HG02642 (cell line): Measurements from ENCODE around the gene ANKH.
A peak's percentile ranks its signal among the peaks of the same experiment; 100 is the strongest.

Experiments
- ATAC-seq: cut with Tn5 transposase; IDR thresholded peaks from one replicate; pipeline ENCODE4 v1.9.1; 2021; ENCODE audit warnings: mild to moderate bottlenecking; ENCODE audit not compliant: unreplicated experiment, poor library complexity

Gene ANKH

GRCh38 chr5:14745753-14746152 lies 125.8 kb downstream of the ANKH start:
- ATAC-seq: no peak

- ATAC-seq: no peak
Observed at GRCh38 chr5:14745188-14745563, 126.4 kb downstream of the ANKH start.

DNA sequence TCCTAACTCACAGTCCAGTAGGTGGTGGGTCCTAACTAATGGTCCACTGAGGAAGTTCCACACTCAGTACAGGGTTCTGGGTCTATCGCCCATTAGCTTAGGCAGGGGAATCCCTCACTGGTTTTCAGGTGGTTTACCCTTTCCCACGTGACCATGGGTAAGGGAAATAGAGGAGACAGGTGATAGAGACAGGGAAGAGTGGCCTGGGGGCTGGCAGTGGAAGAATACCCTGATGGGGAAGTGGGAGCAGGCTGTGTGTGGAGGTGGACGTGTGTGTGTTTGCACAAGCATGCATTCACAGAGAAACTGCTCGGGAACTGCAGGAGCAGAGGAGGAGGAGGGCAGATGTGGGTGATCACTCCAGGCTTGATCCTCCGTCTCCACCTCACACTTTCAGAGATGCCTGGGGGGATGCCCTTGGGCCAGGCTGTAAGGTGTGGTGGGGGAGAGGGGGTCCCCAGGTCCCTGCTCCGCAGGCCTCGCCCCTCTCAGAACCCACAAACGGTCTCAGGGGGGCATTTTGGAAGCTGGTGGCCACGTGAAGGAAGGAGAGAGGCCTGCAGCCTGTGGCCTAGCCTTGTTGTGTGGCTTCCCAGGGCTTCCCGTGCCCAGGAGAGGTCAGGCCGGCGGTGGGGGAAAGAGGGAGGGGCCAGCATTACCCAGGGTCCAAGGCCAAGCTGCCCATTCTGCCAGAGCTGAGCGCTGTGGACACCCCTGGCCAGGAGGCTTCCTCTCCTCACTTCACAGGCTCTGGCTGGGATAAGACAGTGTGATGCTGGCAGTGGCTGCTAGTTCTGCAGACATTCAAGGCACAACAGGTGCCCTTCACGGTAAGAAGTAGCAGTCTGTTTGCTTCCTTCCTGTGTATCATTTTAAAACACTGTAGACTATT lies 127.0 kb downstream of the ANKH start:
- ATAC-seq: peak; percentile 50

DNA sequence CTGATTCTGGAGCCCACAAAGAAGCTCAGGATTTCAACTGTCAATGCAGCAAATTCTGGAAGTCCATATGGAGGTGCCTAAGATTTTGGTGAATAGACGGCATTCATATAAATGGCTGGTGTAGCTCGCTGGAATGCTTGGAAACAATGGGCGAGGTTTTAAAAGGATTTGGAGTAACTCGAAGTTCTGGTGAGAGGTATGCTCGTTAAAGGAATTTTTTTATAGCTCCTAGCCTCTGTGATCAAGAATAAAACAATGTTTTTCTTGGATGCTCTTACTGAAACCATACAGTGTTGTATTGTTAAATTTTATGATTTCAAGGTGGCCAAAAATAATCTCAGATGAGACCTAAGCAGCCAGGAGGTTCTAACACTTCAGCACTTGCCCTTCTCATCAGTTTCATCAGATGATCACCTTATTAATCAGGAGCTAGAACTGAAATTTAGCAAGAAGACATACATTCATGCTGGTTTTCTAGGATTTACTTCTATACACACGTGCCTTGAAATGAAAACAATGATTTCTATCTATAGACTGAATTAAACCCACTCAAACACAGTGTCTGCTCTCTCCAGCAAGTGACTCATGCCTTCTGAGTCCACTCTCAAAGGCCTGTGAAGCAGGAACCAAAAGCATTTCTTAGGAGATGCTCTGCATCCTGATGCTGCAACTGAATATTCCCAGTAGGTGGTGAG lies 127.8 kb downstream of the ANKH start:
- ATAC-seq: no peak

- no peak for ATAC-seq
Observed at GRCh38 chr5:14742498-14742897, 129.1 kb downstream of the ANKH start.

DNA sequence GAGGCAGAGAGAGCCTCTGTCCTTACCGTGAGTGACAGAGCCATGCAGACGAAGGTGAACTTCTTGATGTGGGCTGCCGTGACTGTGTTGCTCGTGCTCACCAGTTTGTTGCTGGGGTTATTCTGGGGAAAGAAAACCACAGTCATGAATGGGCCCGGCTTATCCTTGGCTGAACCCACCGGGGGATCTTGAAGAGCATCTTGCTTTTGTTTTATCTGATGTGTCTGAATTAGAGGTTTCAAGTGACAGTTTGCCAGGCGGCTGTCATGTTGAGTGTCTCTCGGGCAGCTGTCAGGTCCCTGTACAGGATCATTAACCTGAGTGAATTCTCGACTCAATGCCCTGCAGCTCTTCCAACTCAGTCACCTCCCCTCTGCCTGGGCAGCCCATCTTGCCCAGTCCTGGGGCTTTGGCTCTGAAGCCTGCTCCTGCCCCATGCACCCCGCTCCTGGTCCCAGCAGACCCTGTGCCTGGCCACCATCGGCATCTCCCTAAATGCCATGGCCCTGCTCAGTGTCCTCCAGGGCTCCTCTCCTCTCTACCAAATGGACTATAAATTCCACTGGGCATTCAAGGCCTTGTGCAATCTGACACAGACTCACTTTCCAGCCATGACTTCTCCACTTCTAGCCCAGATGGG lies 129.7 kb downstream of the ANKH start:
- ATAC-seq: no peak

- no peak for ATAC-seq
Observed at GRCh38 chr5:14741131-14741530, 130.4 kb downstream of the ANKH start.

DNA sequence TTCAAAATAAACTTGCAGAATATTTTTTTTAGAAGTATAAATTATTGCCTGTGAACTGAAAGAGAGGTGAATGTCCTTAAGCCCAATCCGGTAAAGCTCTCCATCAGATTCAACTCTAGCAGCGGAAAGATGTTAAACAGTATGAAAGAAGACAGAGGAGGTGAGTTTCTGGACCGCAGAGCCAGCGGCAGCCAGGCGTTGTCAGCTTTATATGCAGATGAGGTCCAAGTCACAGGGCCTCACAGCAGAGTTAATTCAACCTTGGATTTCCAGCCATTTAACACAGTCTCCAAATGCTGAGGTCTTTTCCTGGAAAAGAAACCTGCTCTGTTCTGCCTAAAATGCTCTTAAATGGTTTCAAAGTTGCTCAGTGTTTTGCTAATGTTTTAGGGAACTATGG lies 131.6 kb downstream of the ANKH start:
- ATAC-seq: no peak

GRCh38 chr5:14739538-14739937 lies 132.0 kb downstream of the ANKH start:
- ATAC-seq: no peak

GRCh38 chr5:14738050-14738449 lies 133.5 kb downstream of the ANKH start:
- ATAC-seq: no peak

DNA sequence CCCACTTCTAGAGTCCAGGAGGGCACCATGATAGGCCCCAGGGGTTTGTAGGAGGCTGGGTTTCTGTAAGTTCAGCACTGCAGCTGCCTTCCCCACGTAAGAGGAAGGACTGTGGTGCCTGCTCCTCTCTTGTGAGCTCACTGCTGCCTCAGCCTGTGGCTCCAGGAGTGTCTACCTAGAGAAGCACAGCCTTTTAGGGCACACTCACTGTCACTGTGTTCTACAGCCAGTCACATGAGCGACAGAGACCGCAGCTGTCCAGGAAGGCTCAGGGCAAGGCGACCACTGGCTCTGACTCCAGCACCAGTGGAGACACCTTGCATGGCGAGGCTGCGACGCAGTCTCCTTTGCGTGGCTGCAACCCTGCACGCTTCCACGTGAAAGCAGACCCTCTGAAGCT lies 134.3 kb downstream of the ANKH start:
- no peak for ATAC-seq

GRCh38 chr5:14735944-14736343 lies 135.6 kb downstream of the ANKH start:
- no peak for ATAC-seq

GRCh38 chr5:14734396-14734795 lies 137.2 kb downstream of the ANKH start:
- no peak for ATAC-seq

DNA sequence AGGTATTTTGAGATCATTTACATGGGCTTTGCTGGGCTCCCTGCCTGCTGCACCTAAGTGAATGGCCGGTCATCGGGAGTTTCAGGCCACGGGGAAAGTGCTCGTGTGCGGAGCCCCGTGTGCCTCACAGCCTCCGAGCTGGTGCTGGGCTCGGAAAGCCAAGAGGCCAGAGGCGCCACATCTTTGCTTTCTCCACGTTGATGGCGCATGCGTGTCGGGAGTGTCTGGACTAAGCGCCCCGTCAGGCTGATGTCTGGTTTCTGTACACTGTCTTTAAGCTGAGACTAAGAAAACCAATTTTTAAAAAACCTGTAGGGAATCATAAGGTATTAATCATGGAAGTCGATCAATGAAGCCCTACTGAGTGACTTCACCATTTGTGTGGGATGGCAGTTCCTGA lies 137.9 kb downstream of the ANKH start:
- no peak for ATAC-seq

GRCh38 chr5:14732991-14733390 lies 138.6 kb downstream of the ANKH start:
- no peak for ATAC-seq

DNA sequence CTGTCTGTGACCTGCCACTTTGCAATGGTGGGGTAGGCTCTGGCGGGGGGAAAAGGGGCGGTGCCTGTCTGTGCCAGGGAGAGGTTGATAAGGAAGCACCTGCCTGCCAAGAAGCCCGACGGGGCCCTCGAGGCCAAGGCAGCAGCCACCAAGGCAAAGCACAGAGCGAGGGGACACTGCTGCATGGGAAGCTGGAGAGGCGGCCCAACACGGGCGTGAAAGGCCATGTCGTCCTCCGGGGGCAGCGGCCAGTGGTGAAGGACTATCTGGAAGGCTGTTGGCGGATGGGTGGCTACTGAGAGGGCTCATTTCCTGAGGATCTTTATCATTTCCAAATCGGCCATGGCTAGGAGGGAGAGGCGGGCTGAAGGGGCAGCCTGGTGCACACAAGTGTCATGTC lies 140.7 kb downstream of the ANKH start:
- ATAC-seq: no peak

- ATAC-seq: no peak
Observed at GRCh38 chr5:14730466-14730865, 141.1 kb downstream of the ANKH start.

- no peak for ATAC-seq
Observed at GRCh38 chr5:14729448-14730385, 141.9 kb downstream of the ANKH start.

DNA sequence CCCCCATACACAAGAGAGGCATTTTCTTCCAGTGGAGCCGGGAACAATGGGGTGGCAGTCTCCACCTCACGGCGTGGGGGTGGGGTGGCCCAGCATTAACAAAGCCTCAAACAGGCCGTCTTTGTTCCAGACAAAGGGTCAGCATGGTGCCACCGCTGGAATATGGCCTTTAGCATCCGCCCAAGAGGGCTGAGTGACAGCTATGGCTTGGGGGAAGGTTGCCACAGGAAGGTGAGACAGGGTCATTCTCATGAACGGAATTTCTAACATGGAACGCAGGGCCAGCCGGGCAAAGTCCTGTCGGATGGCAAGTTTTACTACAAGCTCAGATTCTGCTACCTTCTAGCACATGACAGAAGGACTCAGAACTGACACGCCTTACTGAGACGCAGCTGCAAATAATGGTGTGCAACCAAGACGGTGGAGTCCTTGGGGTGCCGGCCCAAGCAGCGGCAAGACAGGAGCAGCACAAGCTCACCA lies 143.1 kb downstream of the ANKH start:
- no peak for ATAC-seq

DNA sequence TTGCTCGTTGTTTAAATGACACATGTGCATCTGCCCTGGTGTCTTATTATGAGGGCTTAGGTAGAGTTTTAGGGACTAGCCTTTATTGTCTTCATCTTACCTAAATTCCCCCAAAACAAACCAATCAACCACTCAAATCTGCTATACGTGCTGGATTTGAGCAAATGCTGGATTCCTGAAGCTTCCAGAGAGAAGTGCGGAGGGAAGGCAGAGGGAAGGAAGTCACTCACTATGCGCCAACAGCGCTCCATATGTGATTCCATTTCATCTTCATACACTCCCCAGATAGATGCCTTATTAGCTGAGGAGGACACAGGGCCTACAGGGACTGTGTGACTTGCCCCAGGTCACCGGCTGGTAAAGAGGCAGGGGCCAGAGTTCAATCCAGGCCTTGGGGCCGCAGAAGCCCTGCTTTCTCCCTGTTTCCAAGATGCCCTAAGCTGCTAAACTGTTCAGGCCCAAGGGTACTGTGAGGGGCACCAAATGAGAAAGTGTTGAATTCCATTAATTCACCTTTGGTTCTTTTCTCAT lies 143.6 kb downstream of the ANKH start:
- ATAC-seq: no peak
